GM21515 (cell line): ENCODE measurements around the gene PTGDS.

Experiments used
- ATAC-seq: cut with Tn5 transposase; IDR thresholded peaks from one replicate; pipeline ENCODE4 v1.9.1; 2021; ENCODE audit not compliant: unreplicated experiment

PTGDS gene

GRCh38 chr9:136972335-136972734, 5.0 kb upstream of the PTGDS start:
- ATAC-seq: no peak

- ATAC-seq: no peak
Measured at GRCh38 chr9:136972743-136973142, 4.6 kb upstream of the PTGDS start.

GRCh38 chr9:136973618-136974617, 3.4 kb upstream of the PTGDS start:
- no peak for ATAC-seq

- no peak for ATAC-seq
Measured at GRCh38 chr9:136974817-136975535, 2.3 kb upstream of the PTGDS start.

GRCh38 chr9:136975644-136976043, 1.7 kb upstream of the PTGDS start:
- ATAC-seq: no peak

- no peak for ATAC-seq
Measured at GRCh38 chr9:136977649-136978072, 357 bp downstream of the PTGDS start.

- ATAC-seq: no peak
Measured at GRCh38 chr9:136978073-136978864, 965 bp downstream of the PTGDS start.

- ATAC-seq: no peak
Measured at GRCh38 chr9:136978865-136979544, 1.7 kb downstream of the PTGDS start.

GRCh38 chr9:136979769-136980587, 2.7 kb downstream of the PTGDS start:
- no peak for ATAC-seq

- ATAC-seq: no peak
Measured at GRCh38 chr9:136980669-136981478, 3.6 kb downstream of the PTGDS start.

- no peak for ATAC-seq
Measured at GRCh38 chr9:136981588-136982231, 4.4 kb downstream of the PTGDS start.

- ATAC-seq: no peak
Measured at GRCh38 chr9:136982232-136983051, 5.1 kb downstream of the PTGDS start, which contains the start of gene LCNL1. Gene LCNL1, plus strand, starts transcription at chr9:136982993. Its CDS starts 594 bp downstream, at chr9:136983587.

- ATAC-seq: no peak
Measured at GRCh38 chr9:136983167-136983566, 5.9 kb downstream of the PTGDS start.

GRCh38 chr9:136983656-136984314, 6.5 kb downstream of the PTGDS start:
- ATAC-seq: no peak

GRCh38 chr9:136984464-136985026, 7.2 kb downstream of the PTGDS start:
- ATAC-seq: no peak

- ATAC-seq: no peak
Measured at GRCh38 chr9:136985027-136985602, 7.8 kb downstream of the PTGDS start.
